ENCODE data around the gene RUNX3. TPM values are rescaled to one million over a fixed set of nuclear protein-coding genes. Genes with fewer than 3 reads are reported as not detected.
A peak's percentile ranks its signal among the peaks of the same experiment; 100 is the strongest.

Gene RUNX3
- total RNA-seq, 2 experiments from 2014 or later, result 180 to 183 TPM

- intact Hi-C loops (cut with micrococcal nuclease), result no loop called here
- peak overlapping the region; percentile 48 for H3K27ac Mint-ChIP-seq
- POLR2A ChIA-PET, result interaction anchor here (0.9 to 1.8 kb wide), 4 partner anchors 9 to 224 kb away, joined by 3 to 7 read pairs (median 3); no protein-coding TSS in a partner anchor
- DNase-seq (no peak), ATAC-seq (no peak)
- no peak for TF ChIP-seq CTCF (IDR thresholded peaks at IDR 0.05)
- H3K4me1 Mint-ChIP-seq (ENCODE audit: low read depth), result peaks cover 48% of the 10 kb centered on the region
- peaks cover 67% of the 10 kb centered on the region for H3K36me3 Mint-ChIP-seq (ENCODE audit: low read depth)
- no peaks in the 10 kb centered on the region for H3K9me3 Mint-ChIP-seq
- CTCF ChIA-PET, result no interaction called here
- no peak overlapping the region for H3K4me3 Mint-ChIP-seq
- no peaks in the 10 kb centered on the region for H3K27me3 Mint-ChIP-seq
Measured at GRCh38 chr1:24903955-24904730, 25.9 kb downstream of the RUNX3 start.

- intact Hi-C loops (cut with micrococcal nuclease), result no loop called here
- ATAC-seq, result no peak
- ChIA-PET POLR2A (interaction anchor here (1.1 to 1.8 kb wide), 2 partner anchors 9 to 45 kb away, joined by 3 to 7 read pairs; no protein-coding TSS in a partner anchor), CTCF (no interaction called here)
- Mint-ChIP-seq H3K36me3 (ENCODE audit: low read depth) (peaks cover 61% of the 10 kb centered on the region), H3K27me3 (no peaks in the 10 kb centered on the region), H3K4me3 (no peak overlapping the region), H3K4me1 (ENCODE audit: low read depth) (peaks cover 47% of the 10 kb centered on the region), H3K9me3 (no peaks in the 10 kb centered on the region), H3K27ac (peak overlapping the region; percentile 48)
- TF ChIP-seq CTCF (IDR thresholded peaks at IDR 0.05), result no peak
- DNase-seq, result no peak
Measured at GRCh38 chr1:24903560-24903954, 26.5 kb downstream of the RUNX3 start.

- no peaks in the 10 kb centered on the region for H3K9me3 Mint-ChIP-seq
- DNase-seq (no peak), ATAC-seq (no peak)
- ChIA-PET CTCF (no interaction called here), POLR2A (interaction anchor here (1.1 to 1.8 kb wide), 2 partner anchors 10 to 46 kb away, joined by 3 to 7 read pairs; no protein-coding TSS in a partner anchor)
- H3K36me3 Mint-ChIP-seq (ENCODE audit: low read depth), result peaks cover 60% of the 10 kb centered on the region
- TF ChIP-seq CTCF (IDR thresholded peaks at IDR 0.05), result no peak
- H3K4me3 Mint-ChIP-seq, result no peak overlapping the region
- intact Hi-C loops (cut with micrococcal nuclease), result no loop called here
- peaks cover 47% of the 10 kb centered on the region for H3K4me1 Mint-ChIP-seq (ENCODE audit: low read depth)
- peak overlapping the region; percentile 48 for H3K27ac Mint-ChIP-seq
- H3K27me3 Mint-ChIP-seq, result no peaks in the 10 kb centered on the region
Measured at GRCh38 chr1:24903011-24903461, 27.0 kb downstream of the RUNX3 start.

- H3K27me3 Mint-ChIP-seq, result no peaks in the 10 kb centered on the region
- no peak for ATAC-seq
- CTCF ChIA-PET, result no interaction called here
- H3K27ac Mint-ChIP-seq, result no peak overlapping the region
- TF ChIP-seq CTCF (IDR thresholded peaks at IDR 0.05), result no peak
- H3K36me3 Mint-ChIP-seq (ENCODE audit: low read depth), result peaks cover 54% of the 10 kb centered on the region
- peak overlapping the region; percentile 17 for H3K4me3 Mint-ChIP-seq
- POLR2A ChIA-PET, result interaction anchor here (0.5 to 1.8 kb wide), 3 partner anchors 10 to 46 kb away, joined by 3 to 7 read pairs (median 3); no protein-coding TSS in a partner anchor
- H3K4me1 Mint-ChIP-seq (ENCODE audit: low read depth), result peaks cover 44% of the 10 kb centered on the region
- no peaks in the 10 kb centered on the region for H3K9me3 Mint-ChIP-seq
- no peak for DNase-seq
- intact Hi-C loops (cut with micrococcal nuclease), result no loop called here
Measured at GRCh38 chr1:24902471-24902891, 27.6 kb downstream of the RUNX3 start.
